Myocyte (in vitro differentiated cells): ENCODE data around the gene CLIC3. TPM values are rescaled to one million over a fixed set of nuclear protein-coding genes. Genes with fewer than 3 reads are reported as not detected.

Source experiments
- DNase-seq: peaks from one replicate; pipeline ENCODE4 v3.0.0-alpha.2; 2012; ENCODE audit warnings: low read depth
- total RNA-seq: library from RNA; depleted of rRNA; stranded (reverse); fragments of >200 nt; gene quantifications from 2 replicates; pipeline ENCODE4 v1.2.3, GENCODE V29; 2014

The CLIC3 gene
- total RNA-seq, 1 donor from 2014 or later = not detected

DNA sequence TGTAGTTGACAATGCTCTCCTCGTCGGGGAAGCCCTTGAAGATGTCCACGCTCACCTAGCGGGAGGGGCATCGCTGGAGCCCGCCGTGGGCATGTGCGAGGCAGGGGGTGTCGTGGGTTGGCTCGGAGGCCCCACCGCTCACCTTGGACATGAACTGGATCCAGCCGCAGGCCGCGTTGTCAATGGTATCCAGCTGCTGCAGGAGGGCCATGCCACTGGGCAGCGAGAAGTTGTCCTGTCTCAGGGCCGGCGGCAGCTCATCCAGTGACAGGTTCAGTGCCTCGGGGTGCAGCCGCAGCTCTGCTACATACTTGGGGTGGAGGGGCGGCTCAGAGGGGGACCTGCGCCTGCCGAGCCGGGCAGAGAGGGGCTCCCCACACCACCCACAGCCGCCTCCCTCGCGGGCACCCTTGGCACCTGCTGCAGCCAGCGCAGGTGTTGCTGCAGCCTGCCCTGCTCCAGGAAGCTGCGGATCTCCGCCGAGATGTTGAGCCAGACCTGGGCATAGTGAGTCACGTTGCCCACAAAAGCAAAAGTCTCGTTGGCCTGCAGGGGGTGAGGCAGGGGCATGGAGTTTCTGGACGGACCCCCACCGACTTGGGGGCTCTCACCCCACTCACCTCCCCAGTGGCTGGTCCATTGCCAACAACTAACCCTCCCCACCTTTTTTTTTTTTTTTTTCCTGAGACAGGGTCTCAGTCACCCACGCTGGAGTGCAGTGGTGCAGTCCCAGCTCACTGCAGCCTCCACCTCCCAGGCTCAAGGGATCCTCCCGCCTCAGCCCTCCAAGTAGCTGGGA lies 22.6 kb upstream of the CLIC3 start:
- DNase-seq = no peak

DNA sequence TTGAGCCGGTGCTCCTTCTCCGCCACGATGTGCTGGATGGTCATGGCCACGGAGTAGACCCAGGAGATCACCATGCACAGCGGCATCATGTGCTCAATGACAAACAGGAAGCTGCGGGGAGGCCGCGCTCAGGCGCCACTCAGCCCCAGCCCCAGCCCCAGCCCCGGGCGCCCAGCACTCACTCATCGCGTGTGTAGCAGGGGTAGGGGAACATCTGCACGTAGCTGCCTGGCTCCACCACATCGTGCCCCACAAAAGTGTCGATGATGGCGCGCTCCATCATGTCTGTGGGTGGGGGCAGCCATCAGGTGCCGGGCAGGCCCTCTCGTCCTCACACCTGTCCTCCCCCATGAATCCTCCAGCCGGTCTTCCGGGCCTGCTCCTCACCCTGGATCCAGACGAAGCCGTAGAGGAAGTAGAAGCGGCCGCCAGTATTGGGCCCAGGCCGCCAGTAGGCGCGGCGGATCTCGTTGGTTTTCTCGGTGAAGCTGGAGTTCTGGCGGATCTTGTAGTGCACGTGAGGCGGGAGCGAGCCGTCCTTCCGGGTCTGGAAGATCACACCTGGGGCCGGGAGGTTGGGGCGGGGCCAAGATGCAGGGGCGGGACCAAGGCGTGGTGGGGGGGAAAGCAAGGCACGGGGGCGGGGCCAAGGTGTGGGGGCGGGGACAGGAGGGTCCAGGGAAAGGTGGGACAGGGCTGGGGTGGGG lies 21.6 kb upstream of the CLIC3 start:
- DNase-seq = no peak

DNA sequence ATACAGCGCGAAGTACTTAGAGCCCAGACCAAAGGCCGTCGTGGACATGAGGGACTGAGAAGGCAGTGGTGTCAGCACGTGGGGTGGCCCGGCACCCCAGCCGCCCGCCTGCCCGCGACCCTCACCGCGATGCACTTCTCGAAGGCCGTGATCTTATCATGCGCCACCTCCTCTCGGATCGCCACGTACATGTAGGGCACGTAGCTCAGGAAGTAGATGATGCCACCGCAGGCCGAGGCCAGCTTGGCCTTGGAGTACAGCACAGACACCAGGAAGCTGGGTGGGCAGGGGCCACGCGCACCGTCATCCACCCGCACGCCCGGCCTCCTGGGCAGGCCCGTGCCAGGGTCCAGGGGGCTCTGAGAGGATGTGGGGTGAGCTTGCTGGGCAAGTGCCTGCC lies 20.7 kb upstream of the CLIC3 start:
- no peak for DNase-seq

DNA sequence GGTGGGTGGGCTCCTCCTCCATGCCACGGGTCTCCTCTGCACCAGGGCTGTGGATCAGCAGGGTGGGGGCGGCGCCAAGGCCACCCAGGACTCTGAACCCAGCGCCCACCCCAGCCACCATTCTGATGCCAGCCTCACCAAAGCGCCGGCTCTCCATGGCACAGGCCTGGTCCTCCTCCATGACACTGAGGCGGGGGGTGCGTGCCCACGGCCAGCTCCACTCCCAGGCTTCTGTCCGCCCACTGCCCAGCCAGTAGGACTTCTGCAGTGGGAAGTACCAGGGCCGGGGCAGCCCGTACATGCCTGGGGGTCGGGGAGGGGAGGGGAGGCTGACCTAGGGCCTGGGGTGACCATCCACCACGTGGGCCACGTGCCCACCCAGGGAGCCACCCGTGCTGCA lies 20.1 kb upstream of the CLIC3 start:
- DNase-seq = no peak

DNA sequence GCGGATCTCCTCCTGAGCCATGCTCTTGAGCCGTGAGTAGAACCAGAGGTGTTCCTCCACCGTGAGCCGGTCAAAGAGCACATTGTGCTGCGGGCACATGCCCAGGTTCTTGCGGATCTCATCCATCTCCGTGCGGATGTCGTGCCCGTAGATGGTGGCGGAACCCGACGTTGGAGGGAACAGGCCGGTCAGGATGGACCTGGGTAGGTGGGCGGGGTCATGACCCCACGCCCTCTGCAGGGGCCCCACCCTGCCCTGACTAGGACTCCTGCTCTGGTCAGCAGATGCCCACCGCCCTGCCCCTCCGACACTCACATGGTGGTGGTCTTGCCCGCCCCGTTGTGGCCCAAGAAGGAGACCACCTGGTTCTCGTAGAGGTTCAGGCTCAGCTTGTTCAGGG lies 19.6 kb upstream of the CLIC3 start:
- no peak for DNase-seq

DNA sequence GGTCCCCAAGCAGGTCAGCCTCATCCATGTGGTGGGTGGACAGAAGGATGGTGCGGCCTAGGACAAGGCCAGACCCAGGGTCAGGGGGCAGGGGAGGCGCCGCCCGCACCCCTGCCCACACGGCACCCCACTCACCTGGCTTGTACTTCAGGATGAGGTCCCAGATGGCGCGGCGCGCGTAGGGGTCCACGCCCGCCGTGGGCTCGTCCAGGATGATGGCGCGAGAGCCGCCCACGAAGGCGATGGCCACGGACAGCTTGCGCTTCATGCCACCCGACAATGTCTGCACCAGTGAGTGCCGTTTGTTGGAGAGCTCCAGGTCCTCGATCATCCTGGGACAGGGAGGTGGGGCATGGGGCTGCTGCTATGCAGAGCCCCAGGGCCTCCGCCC lies 19.2 kb upstream of the CLIC3 start:
- DNase-seq = no peak

DNA sequence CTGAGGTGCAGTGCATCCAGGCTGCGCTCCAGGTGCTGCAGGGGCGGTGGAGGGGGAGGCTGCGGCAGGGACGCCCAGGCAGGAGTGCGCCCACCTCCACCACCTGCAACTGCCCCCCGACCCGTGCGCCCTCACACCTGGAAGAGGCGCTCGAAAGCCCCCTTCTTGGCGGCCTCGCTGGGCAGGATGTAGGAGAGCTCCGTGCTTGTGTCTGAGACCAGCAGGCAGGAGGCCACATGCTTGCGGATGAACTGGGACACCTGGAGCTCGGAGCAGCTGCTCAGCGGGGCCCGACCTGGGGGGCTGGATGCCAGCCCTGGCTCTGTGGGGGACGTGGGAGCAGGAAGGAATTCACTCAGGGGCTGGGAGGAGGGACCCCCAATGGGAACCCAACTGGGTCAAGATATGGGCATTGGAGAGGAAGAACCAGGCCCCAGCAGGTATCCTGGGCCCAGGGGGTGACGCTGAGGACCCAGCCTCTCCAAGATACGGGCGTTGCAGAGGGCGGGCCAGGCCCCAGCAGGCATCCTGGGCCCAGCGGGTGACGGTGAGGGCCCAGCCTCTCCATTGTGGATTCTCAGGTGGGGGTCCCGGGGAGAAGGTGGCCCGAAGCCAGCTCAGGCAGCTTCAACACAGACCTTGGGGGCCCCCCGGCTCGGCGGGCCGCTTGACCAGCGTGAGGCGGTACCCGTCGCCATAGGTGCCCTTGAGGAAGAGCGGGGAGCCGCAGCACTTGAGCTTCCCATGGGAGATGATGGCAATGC lies 18.6 kb upstream of the CLIC3 start:
- DNase-seq = no peak

DNA sequence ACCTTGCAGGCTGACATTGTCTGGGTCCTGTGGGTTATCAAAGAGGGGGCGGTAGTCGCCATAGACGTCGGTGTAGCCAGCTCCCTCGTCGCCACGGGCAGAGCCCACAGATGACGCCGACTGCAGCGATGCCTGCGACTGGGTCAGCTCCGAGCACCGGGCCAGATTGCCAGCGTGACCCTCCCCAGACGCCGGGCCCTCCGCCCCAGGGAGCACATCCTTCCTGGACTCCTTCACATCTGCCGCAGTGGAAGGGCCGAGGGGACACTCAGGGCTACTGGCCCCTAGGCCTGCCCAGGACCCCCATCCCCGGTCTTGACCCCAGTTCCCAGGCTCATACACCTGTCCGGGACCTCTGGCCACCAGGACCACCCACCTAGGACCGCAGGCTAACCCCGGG lies 17.8 kb upstream of the CLIC3 start:
- no peak for DNase-seq

DNA sequence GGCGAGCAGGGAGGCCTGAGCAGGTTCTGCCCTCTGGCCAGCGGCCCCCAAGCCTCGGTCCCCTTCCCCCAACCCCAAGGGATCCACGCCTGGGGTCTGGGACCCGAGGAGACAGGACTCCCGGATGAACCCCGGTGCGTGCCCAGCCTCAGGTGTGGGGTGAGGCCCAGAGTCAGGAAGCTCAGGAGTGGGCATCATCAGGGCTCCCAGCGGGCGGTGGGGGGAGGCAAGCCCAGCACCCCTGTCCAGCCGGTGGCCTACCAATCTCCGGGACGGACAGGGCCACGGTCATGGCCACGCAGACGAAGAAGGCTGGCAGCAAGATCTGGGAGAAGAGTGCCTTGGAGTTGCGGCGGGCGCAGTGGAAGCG lies 17.2 kb upstream of the CLIC3 start:
- DNase-seq = no peak

DNA sequence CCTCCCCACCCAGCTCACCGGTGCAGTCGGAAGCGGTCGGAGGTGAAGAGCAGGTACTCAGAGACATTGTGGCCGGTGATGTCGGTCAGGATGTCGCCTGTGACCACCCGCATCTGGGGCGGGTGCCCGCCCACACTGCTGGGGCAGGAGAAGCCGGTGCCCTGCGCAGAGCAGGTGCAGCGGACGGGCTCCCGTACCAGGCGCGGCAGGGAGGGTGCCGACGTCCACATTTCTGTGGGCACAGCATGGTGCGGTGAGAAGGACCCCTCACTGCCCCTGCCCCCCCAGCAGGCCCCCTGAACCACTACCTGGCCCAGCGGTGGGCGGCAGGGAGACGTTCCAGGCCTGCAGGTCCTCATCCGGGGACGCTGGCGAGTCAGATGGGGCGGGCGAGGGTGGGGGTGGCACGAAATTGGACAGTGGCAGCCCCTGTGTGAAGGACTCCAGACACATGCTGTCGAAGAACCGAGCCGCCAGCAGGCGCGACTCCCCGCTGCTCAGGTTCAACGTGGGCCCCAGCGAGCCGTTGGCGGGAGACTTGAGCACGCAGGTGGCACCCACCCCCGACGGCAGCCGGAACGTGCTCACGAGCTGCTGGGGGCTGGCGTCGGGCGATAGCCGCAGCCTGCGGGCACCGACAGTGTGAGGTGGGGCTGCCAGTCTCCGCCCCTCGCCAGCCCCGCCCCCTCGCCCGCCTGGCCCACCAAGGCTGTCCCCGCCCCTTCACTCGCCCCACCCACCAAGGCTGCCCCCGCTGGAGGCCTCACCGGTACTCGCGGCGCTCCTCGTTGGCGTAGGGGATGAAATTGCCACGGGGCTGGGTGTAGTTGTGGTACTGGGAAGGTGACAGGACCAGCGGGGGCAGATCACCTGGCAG lies 16.6 kb upstream of the CLIC3 start:
- DNase-seq = no peak

DNA sequence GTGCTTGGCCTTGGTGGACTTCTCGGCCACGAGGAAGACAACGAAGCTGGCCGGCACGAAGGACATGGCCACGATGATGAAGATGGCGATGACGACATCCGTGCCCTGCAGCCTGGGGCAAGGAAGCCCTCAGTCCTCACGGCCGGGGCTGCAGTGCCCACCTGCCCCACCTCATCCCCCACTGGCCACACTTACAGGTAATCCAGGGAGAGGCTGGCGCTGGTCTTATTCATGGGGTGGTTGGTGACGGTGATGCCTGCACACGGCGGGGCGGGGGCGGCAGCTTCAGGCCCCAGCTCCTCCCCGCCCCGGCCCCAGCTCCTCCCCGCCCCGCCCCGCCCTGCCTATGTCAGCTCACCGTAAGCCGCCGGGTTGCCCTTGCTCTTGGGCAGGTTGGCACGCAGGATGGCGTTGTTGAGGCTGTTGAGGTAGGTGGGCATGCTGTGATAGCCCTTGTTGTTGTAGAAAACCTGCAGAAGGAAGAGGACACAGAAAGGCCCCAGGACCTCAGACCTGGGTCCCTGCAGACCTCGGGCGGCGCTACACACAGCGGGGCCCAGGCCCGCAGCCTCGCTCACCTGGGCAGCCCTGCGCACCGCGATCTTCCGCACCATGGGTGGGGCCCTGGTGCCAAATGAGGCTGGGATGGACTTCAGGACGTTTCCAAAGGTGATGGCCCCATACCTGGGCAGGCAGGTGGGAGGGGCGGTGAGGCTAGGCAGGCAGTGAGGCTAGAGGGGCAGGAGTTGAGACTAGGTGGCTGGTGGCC lies 15.7 kb upstream of the CLIC3 start:
- no peak for DNase-seq

DNA sequence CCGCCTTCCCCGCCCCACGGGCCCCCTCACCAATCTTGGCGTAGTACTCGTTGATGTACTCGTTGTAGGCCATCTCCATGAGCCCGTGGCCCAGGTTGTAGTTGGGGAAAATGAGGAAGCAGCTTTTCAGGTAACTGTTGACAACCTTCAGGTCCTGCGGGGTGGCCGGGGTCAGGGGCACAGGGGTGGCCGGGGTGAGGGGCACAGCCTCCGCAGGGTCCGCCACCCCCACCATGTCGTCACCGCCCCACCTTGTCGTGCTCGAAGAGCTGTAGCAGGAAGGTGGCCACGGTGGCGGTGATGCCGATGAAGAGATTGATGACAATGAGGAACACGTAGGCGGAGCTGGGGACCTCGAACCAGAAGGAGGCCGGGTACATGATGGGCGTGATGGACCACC lies 14.8 kb upstream of the CLIC3 start:
- DNase-seq = no peak

DNA sequence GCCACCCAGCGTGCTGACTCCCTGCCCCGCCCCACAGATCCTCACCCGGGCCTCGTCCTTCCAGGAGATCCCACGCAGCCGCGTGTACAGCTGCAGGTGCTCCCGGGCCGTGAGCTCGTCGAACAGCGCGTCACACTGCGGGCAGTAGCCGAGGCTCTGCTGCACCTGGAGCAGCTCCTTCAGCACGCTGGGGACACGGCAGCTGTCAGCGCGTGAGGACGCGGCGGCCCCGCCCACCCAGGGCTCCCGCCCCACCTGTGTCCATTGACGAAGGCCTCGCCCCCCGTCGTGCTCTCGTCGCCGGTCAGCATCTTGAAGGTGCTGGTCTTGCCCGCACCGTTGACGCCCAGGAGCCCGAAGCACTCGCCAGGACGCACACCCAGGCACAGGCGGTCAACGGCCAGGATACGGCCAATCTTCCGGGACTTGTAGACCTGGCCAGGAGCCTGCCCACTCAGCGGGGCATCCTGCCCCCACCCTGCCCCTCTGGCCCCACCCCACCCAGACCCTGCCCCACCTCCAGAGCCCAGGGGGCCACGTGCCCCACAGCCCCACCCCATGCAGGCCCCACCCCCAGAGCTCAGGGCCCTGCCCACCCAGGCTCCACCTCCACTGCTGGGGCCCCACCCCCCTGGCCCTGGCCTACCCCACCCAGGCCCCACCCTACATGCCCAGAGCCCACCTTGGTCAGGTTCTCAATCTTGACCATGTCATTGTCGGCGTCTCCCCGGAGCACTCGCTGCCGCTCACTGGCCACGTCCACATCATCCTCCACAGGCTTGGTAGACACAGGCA lies 13.8 kb upstream of the CLIC3 start:
- no peak for DNase-seq

DNA sequence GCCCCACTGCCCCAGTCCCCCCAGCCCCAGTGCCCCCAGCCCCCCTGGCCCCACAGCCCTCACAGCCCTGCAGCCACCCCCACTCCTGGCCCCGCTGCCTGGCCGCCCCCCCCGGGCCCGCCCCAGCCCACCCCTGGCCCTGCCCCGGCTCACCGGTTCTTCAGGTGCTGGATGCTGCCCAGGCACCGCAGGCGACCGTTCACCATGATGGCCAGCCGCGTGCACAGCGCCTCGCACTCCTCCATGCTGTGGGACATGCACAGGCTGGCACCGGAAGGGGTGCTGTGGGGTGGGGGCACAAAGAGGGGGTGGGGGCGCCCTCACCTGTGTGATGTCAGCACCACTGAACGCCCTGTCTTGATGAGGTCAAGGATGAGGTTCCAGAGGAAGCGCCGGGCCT lies 12.8 kb upstream of the CLIC3 start:
- no peak for DNase-seq

DNA sequence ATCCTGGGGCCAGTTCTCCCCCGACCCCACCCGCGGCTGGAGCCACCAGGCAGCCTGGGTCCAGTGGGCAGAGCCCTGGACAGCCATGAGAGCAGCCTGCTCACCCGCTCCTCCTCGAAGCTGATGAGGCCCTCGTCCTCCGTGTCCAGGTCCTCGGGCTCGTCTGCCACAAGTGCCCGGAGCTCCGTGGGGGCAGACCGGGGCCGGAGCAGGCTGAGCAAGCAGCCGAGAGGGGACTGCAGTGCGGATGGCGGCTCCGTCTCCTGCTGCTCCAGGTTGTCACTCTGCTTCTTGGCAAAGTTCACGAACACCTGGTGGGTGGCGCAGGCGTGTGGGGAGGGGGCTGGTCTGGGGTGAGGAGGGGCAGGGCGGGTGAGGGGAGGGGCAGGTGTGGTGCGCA lies 11.9 kb upstream of the CLIC3 start:
- DNase-seq = no peak

DNA sequence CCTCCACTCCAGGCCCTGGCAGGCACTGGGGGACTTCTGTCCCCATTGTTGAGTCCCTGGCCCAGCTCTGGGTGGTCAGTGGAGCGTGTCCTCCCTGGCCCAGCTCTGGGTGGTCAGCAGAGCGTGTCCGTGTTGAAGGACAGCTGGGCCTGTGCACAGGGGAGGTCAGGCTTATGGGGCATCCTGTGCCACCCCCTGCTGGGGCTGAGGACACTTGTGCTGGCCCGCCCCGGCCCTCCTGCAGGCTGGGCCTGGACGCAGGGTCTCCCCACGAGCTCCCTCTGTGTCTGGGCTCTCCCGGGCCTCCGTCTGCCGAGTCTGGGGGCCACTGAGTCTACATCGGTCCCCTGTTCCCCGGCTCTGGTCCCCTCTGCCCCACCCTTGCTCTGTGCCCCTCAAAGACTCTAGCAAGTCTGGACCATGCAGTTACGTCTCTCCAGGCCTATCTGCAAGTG lies 11.5 kb upstream of the CLIC3 start:
- DNase-seq = no peak

DNA sequence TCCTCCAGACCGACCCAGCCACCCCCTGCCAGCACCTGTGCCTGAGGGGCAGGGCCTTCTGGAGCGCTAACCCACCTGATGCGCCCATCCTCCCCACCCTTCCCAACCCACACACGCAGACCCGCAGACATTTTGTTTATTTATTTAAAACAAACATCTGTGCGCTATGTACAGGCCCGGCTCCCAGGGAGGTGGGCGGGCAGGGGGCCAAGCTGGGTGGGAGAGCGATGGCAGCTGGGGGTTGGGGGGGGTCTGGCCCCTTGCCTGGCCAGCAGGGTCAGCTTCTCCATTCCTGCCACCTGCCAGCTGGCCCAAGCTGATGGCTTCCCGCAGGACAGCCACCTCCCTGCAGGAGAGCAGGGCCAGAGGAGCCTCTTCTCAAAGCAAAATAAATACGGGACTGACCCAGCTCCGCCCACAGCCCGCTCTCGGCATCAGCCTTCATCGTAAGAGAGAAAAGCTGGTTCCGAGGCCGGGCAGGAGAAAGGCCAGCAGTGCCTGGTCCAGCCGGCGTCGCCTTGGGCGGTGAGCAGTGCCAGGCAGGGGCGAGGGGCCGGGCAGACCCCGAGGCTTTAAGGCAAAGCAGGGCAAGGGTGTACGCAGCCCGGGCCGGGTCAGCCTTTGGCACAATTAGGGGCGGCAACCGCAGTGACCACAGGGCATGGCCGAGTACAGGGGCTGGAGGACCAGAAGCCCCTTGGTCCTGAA lies 10.9 kb upstream of the CLIC3 start:
- DNase-seq = no peak

DNA sequence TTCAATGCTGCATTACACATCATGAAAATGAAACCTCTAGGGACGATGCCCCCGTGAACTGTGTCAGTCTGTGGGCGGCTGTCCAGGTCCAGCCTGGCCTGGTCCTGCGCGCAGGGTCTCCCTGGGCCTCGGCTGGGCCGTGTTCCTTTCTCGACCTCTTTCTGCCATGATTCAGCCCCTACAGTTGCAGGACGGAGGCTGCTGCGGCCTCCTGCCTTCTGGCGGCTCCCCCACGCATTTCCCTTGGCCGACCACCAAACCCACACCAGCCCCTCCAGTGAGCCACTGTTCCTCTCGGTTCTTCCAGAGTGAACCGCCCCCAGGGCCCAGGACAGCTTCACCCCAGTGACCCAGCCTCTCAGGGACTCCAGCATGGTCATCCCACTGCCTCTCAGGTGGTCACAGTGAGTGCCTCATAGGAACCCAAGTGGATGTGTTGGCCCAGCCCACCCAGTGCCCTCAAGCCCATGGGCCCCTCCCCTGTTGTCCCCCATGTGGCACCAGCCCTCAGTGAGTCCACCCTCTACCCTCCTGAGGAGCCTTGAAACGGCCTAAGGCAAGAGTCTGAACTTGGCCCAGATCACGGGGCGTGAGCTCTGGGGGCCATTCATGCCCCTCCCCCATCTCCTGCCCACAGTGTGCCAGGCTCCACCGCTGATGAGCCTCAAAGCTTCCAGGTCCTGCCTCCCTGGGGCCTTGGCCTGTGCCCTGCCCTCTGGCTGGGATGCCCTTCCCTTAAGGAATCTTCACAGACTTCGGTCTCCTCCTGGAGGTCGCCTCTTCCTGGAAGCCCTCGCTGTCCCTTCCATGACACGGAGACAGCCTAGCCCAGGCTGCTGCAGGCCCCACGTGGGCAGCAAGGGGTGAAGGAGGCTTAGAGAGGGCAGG lies 10.0 kb upstream of the CLIC3 start:
- no peak for DNase-seq
